Fibroblast of lung (primary cell): Measurements from ENCODE around the gene AADACL3. TPM values are rescaled to one million over a fixed set of nuclear protein-coding genes. Genes with fewer than 3 reads are reported as not detected.

ENCODE experiments used
- DNase-seq, 2 donors: peaks; one replicate each; pipeline versions ENCODE4 v3.0.0 to v3.0.0-alpha.2; 2010; ENCODE audit warnings: low read depth in 2 of 2
- H2AFZ ChIP-seq: 2 replicates; pipeline ENCODE4 v1.5.1; 2012; ENCODE audit warnings: low read length, control low read depth, inconsistent platforms
- H3K27ac ChIP-seq: 2 replicates; pipeline ENCODE4 v1.5.1; 2011; ENCODE audit warnings: low read length, control low read depth; ENCODE audit not compliant: insufficient read depth
- H3K27me3 ChIP-seq: 2 replicates; pipeline ENCODE4 v1.5.1; 2011; ENCODE audit warnings: mild to moderate bottlenecking, low read length; ENCODE audit not compliant: control insufficient read depth, insufficient read depth
- H3K36me3 ChIP-seq: 2 replicates; pipeline ENCODE4 v1.5.1; 2011; ENCODE audit warnings: low read length; ENCODE audit not compliant: control insufficient read depth, insufficient read depth
- H3K4me1 ChIP-seq: 2 replicates; pipeline ENCODE4 v1.5.1; 2011; ENCODE audit warnings: low read length; ENCODE audit not compliant: control insufficient read depth, insufficient read depth; ENCODE audit errors: extremely low read depth
- H3K4me2 ChIP-seq: 2 replicates; pipeline ENCODE4 v1.5.1; 2011; ENCODE audit warnings: low read length, control low read depth; ENCODE audit not compliant: insufficient read depth; ENCODE audit errors: extremely low read depth
- H3K4me3 ChIP-seq, 4 experiments: fragments of 200-600 bp in 1 of 4; sonication (generic) in 1 of 4; replicated peaks in 1 of 4; 2 replicates each; pipeline ENCODE4 v1.5.1; 2011 to 2016; ENCODE audit warnings: low read length in 4 of 4, low read depth in 3 of 4, mild to moderate bottlenecking in 3 of 4, control low read depth in 2 of 4, inconsistent platforms in 1 of 4, mixed read lengths in 1 of 4; ENCODE audit not compliant: insufficient read depth in 1 of 4; ENCODE audit errors: control extremely low read depth in 1 of 4
- H3K79me2 ChIP-seq: 2 replicates; pipeline ENCODE4 v1.5.1; 2012; ENCODE audit warnings: mild to moderate bottlenecking, low read length, inconsistent platforms; ENCODE audit not compliant: control insufficient read depth, insufficient read depth
- H3K9ac ChIP-seq: 2 replicates; pipeline ENCODE4 v1.5.1; 2011; ENCODE audit warnings: mild to moderate bottlenecking, low read length, control low read depth; ENCODE audit not compliant: insufficient read depth
- H3K9me3 ChIP-seq: 2 replicates; pipeline ENCODE4 v1.5.1; 2012; ENCODE audit warnings: low read depth, low read length; ENCODE audit not compliant: control insufficient read depth, insufficient read depth
- H4K20me1 ChIP-seq: 2 replicates; pipeline ENCODE4 v1.5.1; 2011; ENCODE audit warnings: low read length; ENCODE audit not compliant: control insufficient read depth, insufficient read depth; ENCODE audit errors: extremely low read depth
- CTCF ChIP-seq, 2 donors: IDR thresholded peaks in 1 of 2; conservative IDR thresholded peaks in 1 of 2; 1 replicate in 1 of 2; 2 replicates in 1 of 2; pipeline ENCODE4 v1.5.1; 2011 to 2012; ENCODE audit warnings: low read length in 2 of 2, control low read depth in 1 of 2, inconsistent platforms in 1 of 2, low read depth in 1 of 2, mild to moderate bottlenecking in 1 of 2
- EZH2 ChIP-seq: IDR thresholded peaks from 2 replicates; pipeline ENCODE4 v1.5.1; 2012; ENCODE audit warnings: low read length, control low read depth, mild to moderate bottlenecking; ENCODE audit errors: missing control alignments
- polyA plus RNA-seq, 2 donors: library from polyadenylated mRNA; depleted of rRNA in 1 of 2; stranded (reverse) in 1 of 2; unstranded in 1 of 2; fragments of >200 nt; gene quantifications; 2 replicates each; pipeline ENCODE4 v1.2.1, GENCODE V29; 2011 to 2012; ENCODE audit warnings: missing spikeins in 1 of 2
- total RNA-seq: library from RNA; depleted of rRNA; stranded (reverse); fragments of >200 nt; gene quantifications from 2 replicates; pipeline ENCODE4 v1.2.1, GENCODE V29; 2014

AADACL3 gene
- total and polyA plus RNA-seq, 2 donors (not counting 1 experiment from before 2014, with no cell fraction given) = not detected

- Histone ChIP-seq H3K9me3 (no peaks in the 10 kb centered on the region), H2AFZ (no peak overlapping the region), H3K79me2 (no peaks in the 10 kb centered on the region), H3K9ac (no peak overlapping the region), H3K27ac (no peak overlapping the region), H3K36me3 (no peaks in the 10 kb centered on the region), H3K4me2 (no peak overlapping the region), H3K4me3 (no peak overlapping the region), H3K4me1 (no peaks in the 10 kb centered on the region), H4K20me1 (no peaks in the 10 kb centered on the region), H3K27me3 (no peaks in the 10 kb centered on the region)
- DNase-seq = no peak
- TF ChIP-seq CTCF (conservative IDR thresholded peaks at IDR 0.05 in 1 of 2, IDR thresholded peaks at IDR 0.05 in 1 of 2; ENCODE audit: low read depth in 1 of 2, low read length in 2 of 2) (no peak), EZH2 (no peak)
Measured at GRCh38 chr1:12762766-12763165, 46.9 kb downstream of the AADACL3 start.

GRCh38 chr1:12763479-12763878 lies 47.6 kb downstream of the AADACL3 start:
- H4K20me1 ChIP-seq = no peaks in the 10 kb centered on the region
- H2AFZ ChIP-seq = no peak overlapping the region
- H3K4me2 ChIP-seq = no peak overlapping the region
- TF ChIP-seq CTCF (conservative IDR thresholded peaks at IDR 0.05 in 1 of 2, IDR thresholded peaks at IDR 0.05 in 1 of 2; ENCODE audit: low read depth in 1 of 2, low read length in 2 of 2) (no peak), EZH2 (no peak)
- no peaks in the 10 kb centered on the region for H3K4me1 ChIP-seq
- H3K27me3 ChIP-seq = no peaks in the 10 kb centered on the region
- H3K79me2 ChIP-seq = no peaks in the 10 kb centered on the region
- no peak for DNase-seq
- no peaks in the 10 kb centered on the region for H3K36me3 ChIP-seq
- H3K9me3 ChIP-seq = no peaks in the 10 kb centered on the region
- H3K27ac ChIP-seq = no peak overlapping the region
- H3K9ac ChIP-seq = no peak overlapping the region
- no peak overlapping the region for H3K4me3 ChIP-seq

- Histone ChIP-seq H3K36me3 (no peaks in the 10 kb centered on the region), H3K9me3 (no peaks in the 10 kb centered on the region), H2AFZ (no peak overlapping the region), H3K4me2 (no peak overlapping the region), H3K79me2 (no peaks in the 10 kb centered on the region), H3K4me3 (no peak overlapping the region), H3K4me1 (no peaks in the 10 kb centered on the region), H3K9ac (no peak overlapping the region), H3K27ac (no peak overlapping the region), H4K20me1 (no peaks in the 10 kb centered on the region), H3K27me3 (no peaks in the 10 kb centered on the region)
- TF ChIP-seq CTCF (conservative IDR thresholded peaks at IDR 0.05 in 1 of 2, IDR thresholded peaks at IDR 0.05 in 1 of 2; ENCODE audit: low read depth in 1 of 2, low read length in 2 of 2) (no peak), EZH2 (no peak)
- DNase-seq = no peak
Measured at GRCh38 chr1:12764016-12764415, 48.1 kb downstream of the AADACL3 start.
